ENCODE data around the gene GPN1. TPM values are rescaled to one million over a fixed set of nuclear protein-coding genes. Genes with fewer than 3 reads are reported as not detected.

The GPN1 gene
- total RNA-seq, 1 donor from 2014 or later, result 63.9 TPM

GRCh38 chr2:27613985-27614384 lies 14.9 kb upstream of the GPN1 start:
- H2AFZ ChIP-seq (ENCODE audit: low read depth, low read length), result no peak overlapping the region
- TF ChIP-seq CTCF (IDR thresholded peaks at IDR 0.05; ENCODE audit: insufficient read depth, low read depth, low read length) (no peak), EZH2 (IDR thresholded peaks at IDR 0.05; ENCODE audit: insufficient read depth, low read length) (no peak)
- H3K4me3 ChIP-seq (ENCODE audit: insufficient read depth, low read depth, low read length), result no peak overlapping the region
- no peak overlapping the region for H3K27ac ChIP-seq (ENCODE audit: low read depth, low read length)
- Mint-ChIP-seq H3K4me1 (ENCODE audit: low read depth, unreplicated experiment) (no peaks in the 10 kb centered on the region), H3K9me3 (ENCODE audit: unreplicated experiment) (no peaks in the 10 kb centered on the region), H3K27ac (ENCODE audit: unreplicated experiment) (no peak overlapping the region), H3K4me3 (ENCODE audit: unreplicated experiment) (no peak overlapping the region), H3K36me3 (ENCODE audit: low read depth, unreplicated experiment) (peaks cover 3% of the 10 kb centered on the region), H3K27me3 (ENCODE audit: low read depth, unreplicated experiment) (no peaks in the 10 kb centered on the region)
- DNase-seq (ENCODE audit: low read depth) (no peak), FAIRE-seq (no peak)
- H3K36me3 ChIP-seq (ENCODE audit: insufficient read depth, low read length), result peaks cover 40% of the 10 kb centered on the region
- H3K9ac ChIP-seq (ENCODE audit: low read length), result no peak overlapping the region
- H3K4me1 ChIP-seq (ENCODE audit: insufficient read depth, low read length), result no peaks in the 10 kb centered on the region
- peaks cover 5% of the 10 kb centered on the region for H4K20me1 ChIP-seq (ENCODE audit: insufficient read depth, low read length)
- peaks cover 30% of the 10 kb centered on the region for H3K79me2 ChIP-seq (ENCODE audit: insufficient read depth, low read length)
- no peaks in the 10 kb centered on the region for H3K9me3 ChIP-seq (ENCODE audit: insufficient read depth, low read depth, low read length)
- H3K4me2 ChIP-seq (ENCODE audit: low read length), result no peak overlapping the region
- no peaks in the 10 kb centered on the region for H3K27me3 ChIP-seq (ENCODE audit: insufficient read depth, low read length)

- H2AFZ ChIP-seq (ENCODE audit: low read depth, low read length), result no peak overlapping the region
- peaks cover 3% of the 10 kb centered on the region for H3K36me3 Mint-ChIP-seq (ENCODE audit: low read depth, unreplicated experiment)
- peaks cover 44% of the 10 kb centered on the region for H3K36me3 ChIP-seq (ENCODE audit: insufficient read depth, low read length)
Measured at GRCh38 chr2:27615316-27615715, 13.5 kb upstream of the GPN1 start.

More at GRCh38 chr2:27615316-27615715, 13.5 kb upstream of the GPN1 start:
- DNase-seq (ENCODE audit: low read depth) (no peak), FAIRE-seq (no peak)
- H3K27me3 ChIP-seq (ENCODE audit: insufficient read depth, low read length), result no peaks in the 10 kb centered on the region
- no peaks in the 10 kb centered on the region for H3K4me1 Mint-ChIP-seq (ENCODE audit: low read depth, unreplicated experiment)
- no peak overlapping the region for H3K27ac Mint-ChIP-seq (ENCODE audit: unreplicated experiment)
- H4K20me1 ChIP-seq (ENCODE audit: insufficient read depth, low read length), result peaks cover 5% of the 10 kb centered on the region
- H3K9ac ChIP-seq (ENCODE audit: low read length), result no peak overlapping the region
- H3K4me1 ChIP-seq (ENCODE audit: insufficient read depth, low read length), result no peaks in the 10 kb centered on the region
- no peaks in the 10 kb centered on the region for H3K9me3 ChIP-seq (ENCODE audit: insufficient read depth, low read depth, low read length)
- peaks cover 24% of the 10 kb centered on the region for H3K79me2 ChIP-seq (ENCODE audit: insufficient read depth, low read length)
- H3K27ac ChIP-seq (ENCODE audit: low read depth, low read length), result no peak overlapping the region
- no peaks in the 10 kb centered on the region for H3K27me3 Mint-ChIP-seq (ENCODE audit: low read depth, unreplicated experiment)
- H3K4me2 ChIP-seq (ENCODE audit: low read length), result no peak overlapping the region
- no peak overlapping the region for H3K4me3 Mint-ChIP-seq (ENCODE audit: unreplicated experiment)
- H3K9me3 Mint-ChIP-seq (ENCODE audit: unreplicated experiment), result no peaks in the 10 kb centered on the region
- H3K4me3 ChIP-seq (ENCODE audit: insufficient read depth, low read depth, low read length), result no peak overlapping the region
- TF ChIP-seq CTCF (IDR thresholded peaks at IDR 0.05; ENCODE audit: insufficient read depth, low read depth, low read length), result no peak
- no peak for TF ChIP-seq EZH2 (IDR thresholded peaks at IDR 0.05; ENCODE audit: insufficient read depth, low read length)
